Prostate gland (tissue), 2 donors: ENCODE results near the gene TEAD4. TPM values are rescaled to one million over a fixed set of nuclear protein-coding genes. Genes with fewer than 3 reads are reported as not detected.

Experiments
- DNase-seq: peaks from one replicate; pipeline ENCODE4 v3.0.0-alpha.2; 2019; ENCODE audit warnings: low spot score
- H3K27ac ChIP-seq, 2 donors: fragments of 200-600 bp; sonication (generic); 2 replicates each; pipeline ENCODE4 v1.5.1; 2017 to 2019
- H3K27me3 ChIP-seq: fragments of 200-600 bp; sonication (generic); replicated peaks from 2 replicates; pipeline ENCODE4 v1.5.1; 2019; ENCODE audit not compliant: insufficient read depth
- H3K36me3 ChIP-seq, 2 donors: fragments of 200-600 bp; sonication (generic); 1 replicate in 1 of 2; 2 replicates in 1 of 2; pipeline versions ENCODE4 v1.5.1 to v1.8.1; 2017 to 2019
- H3K4me1 ChIP-seq: fragments of 200-600 bp; sonication (generic); replicated peaks from 2 replicates; pipeline ENCODE4 v1.5.1; 2019
- H3K4me3 ChIP-seq, 2 donors: fragments of 200-600 bp; sonication (generic); 2 replicates each; pipeline ENCODE4 v1.5.1; 2017 to 2019
- H3K9me3 ChIP-seq: fragments of 200-600 bp; sonication (generic); 2 replicates; pipeline ENCODE4 v1.5.1; 2017
- POLR2A ChIP-seq: fragments of 450-650 bp; IDR thresholded peaks from one replicate; pipeline ENCODE4 v1.6.1; 2016; ENCODE audit warnings: antibody characterized with exemption, mild to moderate bottlenecking
- POLR2AphosphoS5 ChIP-seq: sonication (generic); formaldehyde crosslinking; IDR thresholded peaks from one replicate; pipeline ENCODE4 v1.6.1; 2017; ENCODE audit warnings: antibody characterized with exemption
- WGBS: methylation state at CpG from one replicate; pipeline ENCODE4 v1.1.5; 2018; 5-methylcytosine and 5-hydroxymethylcytosine counted together
- intact Hi-C: fragments of 100-400 bp; cut with DNase I; formaldehyde crosslinking; loops from one replicate; pipeline ENCODE4 v1.14.2; 2022
- small RNA-seq, 2 donors: library from RNA; depleted of rRNA; stranded (forward); fragments of <200 nt; gene quantifications; one replicate each; pipeline ENCODE3, GENCODE V24; 2016
- total RNA-seq, 2 donors: library from RNA; depleted of rRNA; stranded (reverse); fragments of >200 nt; gene quantifications; one replicate each; pipeline ENCODE4 v1.1.0, GENCODE V29; 2016
- TF ChIP-seq, protein P1 (sequence below), 4 experiments: fragments of 200-600 bp in 2 of 4; fragments of 450-650 bp in 2 of 4; sonication (generic) in 2 of 4; IDR thresholded peaks; 1 replicate in 3 of 4; 2 replicates in 1 of 4; pipeline ENCODE4 v1.5.1; 2016 to 2019; ENCODE audit warnings: antibody characterized with exemption in 4 of 4, mild to moderate bottlenecking in 2 of 4, moderate library complexity in 2 of 4

Gene TEAD4
- total RNA-seq, 2 donors from 2014 or later = 9.9 to 20.9 TPM

DNA sequence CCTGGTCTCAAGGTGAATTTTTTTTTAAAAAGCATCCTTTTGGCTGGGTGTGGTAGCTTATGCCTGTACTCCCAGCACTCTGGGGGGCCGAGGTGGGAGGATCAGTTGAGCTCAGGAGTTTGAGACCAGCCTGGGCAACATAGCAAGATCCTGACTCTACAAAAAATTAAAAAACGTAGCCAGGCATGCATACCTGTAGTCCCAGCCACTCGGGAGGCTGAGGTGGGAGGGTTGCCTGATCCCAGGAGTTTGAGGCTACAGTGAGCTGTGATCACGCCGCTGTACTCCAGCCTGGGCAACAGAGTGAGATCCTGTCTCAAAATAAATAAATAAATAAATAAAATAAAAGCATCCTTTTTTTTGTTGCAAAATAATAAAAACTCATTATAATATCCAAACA lies 130.4 kb downstream of the TEAD4 start:
- no peaks in the 10 kb centered on the region for H3K4me1 ChIP-seq
- intact Hi-C loops = no loop called here

More for the DNA sequence above, 130.4 kb downstream of the TEAD4 start:
- no peak for DNase-seq
- H3K9me3 ChIP-seq = no peaks in the 10 kb centered on the region
- TF ChIP-seq, protein P1, sequence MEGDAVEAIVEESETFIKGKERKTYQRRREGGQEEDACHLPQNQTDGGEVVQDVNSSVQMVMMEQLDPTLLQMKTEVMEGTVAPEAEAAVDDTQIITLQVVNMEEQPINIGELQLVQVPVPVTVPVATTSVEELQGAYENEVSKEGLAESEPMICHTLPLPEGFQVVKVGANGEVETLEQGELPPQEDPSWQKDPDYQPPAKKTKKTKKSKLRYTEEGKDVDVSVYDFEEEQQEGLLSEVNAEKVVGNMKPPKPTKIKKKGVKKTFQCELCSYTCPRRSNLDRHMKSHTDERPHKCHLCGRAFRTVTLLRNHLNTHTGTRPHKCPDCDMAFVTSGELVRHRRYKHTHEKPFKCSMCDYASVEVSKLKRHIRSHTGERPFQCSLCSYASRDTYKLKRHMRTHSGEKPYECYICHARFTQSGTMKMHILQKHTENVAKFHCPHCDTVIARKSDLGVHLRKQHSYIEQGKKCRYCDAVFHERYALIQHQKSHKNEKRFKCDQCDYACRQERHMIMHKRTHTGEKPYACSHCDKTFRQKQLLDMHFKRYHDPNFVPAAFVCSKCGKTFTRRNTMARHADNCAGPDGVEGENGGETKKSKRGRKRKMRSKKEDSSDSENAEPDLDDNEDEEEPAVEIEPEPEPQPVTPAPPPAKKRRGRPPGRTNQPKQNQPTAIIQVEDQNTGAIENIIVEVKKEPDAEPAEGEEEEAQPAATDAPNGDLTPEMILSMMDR (IDR thresholded peaks at IDR 0.05) = no peak
- TF ChIP-seq POLR2AphosphoS5 = no peak
- TF ChIP-seq POLR2A = no peak
- no peaks in the 10 kb centered on the region for H3K27me3 ChIP-seq
- WGBS = 93% methylated on average over 5 of the region's 5 CpGs
- H3K27ac ChIP-seq = no peak overlapping the region
- H3K4me3 ChIP-seq = no peak overlapping the region
- H3K36me3 ChIP-seq = no peaks in the 10 kb centered on the region

Small RNA genes within 50 kb of the gene (small RNA-seq; reads per million reads assigned to genes)
- gene RNU6-1315P = 0 reads per million in 2 donors

Other genes starting within 250 kb of the TEAD4 start
- gene FKBP4, start 164.4 kb upstream of the TEAD4 start, total RNA-seq = 10 to 100 TPM; 55.2 to 87.0 TPM
- gene ITFG2, start 146.7 kb upstream of the TEAD4 start, total RNA-seq = 10 to 100 TPM; 41.5 to 46.5 TPM
- 1 to 10 TPM in 1 of 2 donors, under 1 TPM in 1; 0.18 to 8.7 TPM for gene NRIP2, start 124.4 kb upstream of the TEAD4 start, total RNA-seq
- under 1 TPM in 1 of 2 donors, not detected in 1; 0.85 TPM for gene TEX52, start 102.4 kb upstream of the TEAD4 start, total RNA-seq
- gene FOXM1, start 82.2 kb upstream of the TEAD4 start, total RNA-seq = 10 to 100 TPM in 1 of 2 donors, 1 to 10 TPM in 1; 1.2 to 10.8 TPM
- 10 to 100 TPM; 26.5 to 29.1 TPM for gene RHNO1, start 82.2 kb upstream of the TEAD4 start, total RNA-seq
- gene TULP3, start 68.5 kb upstream of the TEAD4 start, total RNA-seq = 10 to 100 TPM; 15.2 to 22.2 TPM
- 10 to 100 TPM; 41.9 to 50.0 TPM for gene TSPAN9, start 118.0 kb downstream of the TEAD4 start, total RNA-seq